Stomach smooth muscle (tissue), 2 donors: ENCODE measurements around the gene PRKAR1A.
"Not testable (repeated sequence)": the region's sequence is repeated elsewhere in the genome, so short reads cannot be mapped to it uniquely, and the experiment has no call there.

Source experiments
- H3K27ac ChIP-seq: one replicate; pipeline ENCODE4 v1.7.0; 2013; ENCODE audit warnings: mild to moderate bottlenecking, low read length, inconsistent platforms
- H3K27me3 ChIP-seq, 2 donors: one replicate each; pipeline ENCODE4 v1.7.0; 2013; ENCODE audit warnings: low read length in 2 of 2; ENCODE audit not compliant: insufficient read depth in 2 of 2, control insufficient read depth in 1 of 2
- H3K36me3 ChIP-seq, 2 donors: one replicate each; pipeline ENCODE4 v1.7.0; 2013; ENCODE audit warnings: low read length in 2 of 2; ENCODE audit not compliant: control insufficient read depth in 2 of 2, insufficient read depth in 2 of 2
- H3K4me1 ChIP-seq: one replicate; pipeline ENCODE4 v1.7.0; 2013; ENCODE audit warnings: low read length; ENCODE audit not compliant: control insufficient read depth, insufficient read depth
- H3K4me3 ChIP-seq, 2 donors: one replicate each; pipeline ENCODE4 v1.7.0; 2013; ENCODE audit warnings: low read length in 2 of 2
- H3K9ac ChIP-seq, 2 donors: one replicate each; pipeline ENCODE4 v1.7.0; 2013; ENCODE audit warnings: low read length in 2 of 2, mild to moderate bottlenecking in 1 of 2
- H3K9me3 ChIP-seq, 2 donors: one replicate each; pipeline ENCODE4 v1.7.0; 2013; ENCODE audit warnings: low read length in 2 of 2; ENCODE audit not compliant: control insufficient read depth in 2 of 2
- donor health status: healthy.
- donor health status: Pancreatic carcinoma.

The PRKAR1A gene

DNA sequence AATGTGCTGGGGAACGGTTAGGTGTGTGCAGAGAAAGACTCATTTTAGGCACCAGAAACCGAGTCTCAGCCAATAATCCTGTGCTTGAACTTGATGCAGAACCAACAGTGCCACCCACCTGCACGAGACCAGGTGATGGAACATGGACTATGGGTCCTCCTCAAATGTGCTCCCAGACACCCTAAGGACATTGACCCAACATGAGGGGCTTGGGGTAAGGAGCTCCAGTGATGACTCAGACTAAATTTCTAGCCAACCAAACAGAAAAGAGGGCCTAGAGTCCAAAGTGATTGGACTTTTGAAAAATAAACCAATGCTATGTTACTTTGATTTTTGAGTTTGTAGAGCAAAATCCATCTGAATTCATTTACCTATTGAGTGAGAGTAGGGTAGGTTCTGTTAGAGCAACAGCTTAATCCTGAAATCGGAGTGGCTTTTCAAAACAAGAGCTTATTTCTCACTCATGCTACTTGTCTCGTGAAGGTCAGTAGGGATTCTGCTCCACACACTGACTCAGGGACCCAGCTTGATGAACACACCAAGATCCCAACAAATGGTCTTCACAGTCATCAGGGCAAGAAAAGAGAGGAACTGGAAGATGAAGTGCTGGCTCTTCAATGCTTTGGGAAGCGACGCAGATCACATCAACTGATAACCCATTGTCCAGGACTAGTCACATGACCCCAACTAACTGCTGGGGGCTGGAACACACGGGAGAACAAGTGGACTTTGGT lies 67.1 kb downstream of the PRKAR1A start:
- H3K4me3 ChIP-seq = no peak overlapping the region
- H3K27me3 ChIP-seq = no peaks in the 10 kb centered on the region
- no peak overlapping the region for H3K9ac ChIP-seq
- H3K4me1 ChIP-seq = no peaks in the 10 kb centered on the region
- H3K36me3 ChIP-seq = no peaks in the 10 kb centered on the region
- no peak overlapping the region for H3K27ac ChIP-seq
- peaks cover 0 to 9% of the 10 kb centered on the region in 2 donors for H3K9me3 ChIP-seq

DNA sequence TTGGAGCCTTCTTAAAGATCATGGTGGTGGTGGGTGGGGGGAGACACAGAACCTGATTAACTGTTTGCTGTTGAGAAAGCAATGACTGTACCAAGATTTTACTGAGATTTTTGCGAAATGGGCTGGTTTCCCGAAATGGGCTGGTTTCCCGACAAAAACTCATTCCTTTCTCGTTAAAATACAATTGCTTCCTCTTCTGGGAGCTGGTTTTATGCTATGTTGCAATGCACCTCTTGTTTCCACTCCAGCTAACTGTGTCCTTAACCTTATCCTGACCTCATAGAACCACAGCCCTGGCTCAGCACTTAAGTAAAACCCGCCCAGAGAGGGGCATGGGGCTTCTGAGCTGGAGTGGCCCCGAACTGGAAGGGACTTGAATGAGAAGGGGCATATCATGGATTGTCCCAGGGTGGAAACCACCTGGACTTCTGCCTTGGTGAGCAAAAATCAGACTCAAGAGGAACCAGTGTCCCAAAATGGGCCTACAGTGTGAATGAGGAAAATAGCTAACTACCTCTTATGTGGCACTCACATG lies 68.1 kb downstream of the PRKAR1A start:
- no peak overlapping the region for H3K27ac ChIP-seq
- no peaks in the 10 kb centered on the region for H3K4me1 ChIP-seq
- H3K9me3 ChIP-seq = peaks cover 0 to 9% of the 10 kb centered on the region in 2 donors
- H3K9ac ChIP-seq = no peak overlapping the region
- H3K36me3 ChIP-seq = no peaks in the 10 kb centered on the region
- no peak overlapping the region for H3K4me3 ChIP-seq
- H3K27me3 ChIP-seq = no peaks in the 10 kb centered on the region

- Histone ChIP-seq H3K9ac (no peak overlapping the region), H3K27ac (no peak overlapping the region), H3K4me3 (no peak overlapping the region), H3K4me1 (no peaks in the 10 kb centered on the region), H3K36me3 (no peaks in the 10 kb centered on the region), H3K9me3 (peaks cover 0 to 6% of the 10 kb centered on the region in 2 donors), H3K27me3 (no peaks in the 10 kb centered on the region)
Measured at GRCh38 chr17:68581863-68582645, 69.8 kb downstream of the PRKAR1A start.

GRCh38 chr17:68582867-68583266 lies 70.6 kb downstream of the PRKAR1A start:
- not testable (repeated sequence) for H3K4me1 ChIP-seq

DNA sequence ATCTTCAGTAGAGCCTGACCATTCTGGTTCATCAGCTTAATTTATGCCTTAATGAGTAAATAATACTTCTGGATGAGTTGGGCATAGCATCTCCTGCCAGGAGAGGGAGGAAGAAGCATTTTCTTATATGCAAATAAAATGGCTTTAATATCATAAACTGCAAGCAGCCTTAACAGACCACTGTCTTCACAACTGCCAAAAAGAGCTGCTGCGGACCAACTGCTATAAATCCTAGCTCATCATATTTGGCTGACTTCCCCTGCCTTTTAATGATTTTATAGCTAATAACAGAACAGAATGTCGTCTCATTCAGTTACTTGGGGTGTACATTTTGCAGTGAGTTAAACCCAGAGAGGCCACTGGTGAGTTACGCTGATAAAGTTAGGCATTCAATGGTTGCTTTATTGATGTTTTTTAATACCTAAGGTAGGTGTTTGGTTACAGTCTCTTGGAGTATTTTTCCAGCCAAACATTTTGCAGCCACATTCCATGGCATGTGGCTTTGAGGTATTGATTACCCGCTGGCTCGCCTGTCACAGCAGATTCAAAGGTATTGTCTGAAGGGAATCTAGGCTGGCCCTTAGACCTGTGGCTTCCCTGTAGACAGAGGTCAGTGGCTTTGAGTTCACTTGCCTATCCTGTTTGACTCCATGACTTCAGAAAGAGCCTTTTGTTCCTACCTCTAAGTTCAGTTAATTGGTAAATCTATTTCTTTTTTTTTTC lies 72.5 kb downstream of the PRKAR1A start:
- H3K4me3 ChIP-seq = no peak overlapping the region
- no peaks in the 10 kb centered on the region for H3K36me3 ChIP-seq
- no peaks in the 10 kb centered on the region for H3K4me1 ChIP-seq
- no peaks in the 10 kb centered on the region for H3K27me3 ChIP-seq
- no peak overlapping the region for H3K9ac ChIP-seq
- H3K27ac ChIP-seq = no peak overlapping the region
- H3K9me3 ChIP-seq = peaks cover 3 to 9% of the 10 kb centered on the region in 2 donors

More at GRCh38 chr17:68582867-68583266, 70.6 kb downstream of the PRKAR1A start:
- H3K27me3 ChIP-seq, H3K27ac ChIP-seq, H3K4me3 ChIP-seq, H3K9me3 ChIP-seq, H3K9ac ChIP-seq, H3K36me3 ChIP-seq: not testable (repeated sequence)

GRCh38 chr17:68585643-68586042 lies 73.4 kb downstream of the PRKAR1A start:
- Histone ChIP-seq H3K27me3 (no peaks in the 10 kb centered on the region), H3K36me3 (no peaks in the 10 kb centered on the region), H3K4me1 (no peaks in the 10 kb centered on the region), H3K9ac (no peak overlapping the region), H3K27ac (no peak overlapping the region), H3K9me3 (peaks cover 0 to 9% of the 10 kb centered on the region in 2 donors), H3K4me3 (no peak overlapping the region)

- Histone ChIP-seq H3K27me3 (no peaks in the 10 kb centered on the region), H3K4me3 (no peak overlapping the region), H3K36me3 (no peaks in the 10 kb centered on the region), H3K27ac (no peak overlapping the region), H3K4me1 (no peaks in the 10 kb centered on the region), H3K9ac (no peak overlapping the region), H3K9me3 (peaks cover 0 to 9% of the 10 kb centered on the region in 2 donors)
Measured at GRCh38 chr17:68587026-68587425, 74.8 kb downstream of the PRKAR1A start.

GRCh38 chr17:68587847-68588246 lies 75.6 kb downstream of the PRKAR1A start:
- H3K9ac ChIP-seq = no peak overlapping the region
- no peaks in the 10 kb centered on the region for H3K4me1 ChIP-seq
- no peak overlapping the region for H3K27ac ChIP-seq
- H3K27me3 ChIP-seq = no peaks in the 10 kb centered on the region
- H3K9me3 ChIP-seq = peaks cover 0 to 9% of the 10 kb centered on the region in 2 donors
- no peaks in the 10 kb centered on the region for H3K36me3 ChIP-seq
- H3K4me3 ChIP-seq = no peak overlapping the region

DNA sequence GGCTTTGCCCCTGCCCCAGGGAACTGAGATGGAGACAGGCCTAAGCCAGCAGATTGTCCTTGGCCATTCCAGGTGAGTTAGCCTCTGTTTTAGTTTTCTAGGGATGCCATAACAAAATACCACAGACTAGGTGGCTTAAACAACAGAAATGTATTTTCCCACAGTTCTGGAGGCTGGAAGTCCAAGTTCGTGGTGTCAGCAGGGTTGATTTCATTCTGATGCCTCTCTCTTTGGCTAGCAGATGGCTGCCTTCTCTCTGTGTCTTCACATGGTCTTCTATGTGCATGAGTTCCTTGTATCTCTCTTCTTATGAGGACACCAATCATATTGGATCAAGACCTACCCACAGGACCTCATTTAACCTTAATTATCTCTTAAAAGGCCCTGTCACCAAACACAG lies 76.1 kb downstream of the PRKAR1A start:
- no peak overlapping the region for H3K4me3 ChIP-seq
- no peaks in the 10 kb centered on the region for H3K36me3 ChIP-seq
- H3K4me1 ChIP-seq = no peaks in the 10 kb centered on the region
- no peak overlapping the region for H3K27ac ChIP-seq
- peaks cover 0 to 9% of the 10 kb centered on the region in 2 donors for H3K9me3 ChIP-seq
- H3K27me3 ChIP-seq = no peaks in the 10 kb centered on the region
- H3K9ac ChIP-seq = no peak overlapping the region

DNA sequence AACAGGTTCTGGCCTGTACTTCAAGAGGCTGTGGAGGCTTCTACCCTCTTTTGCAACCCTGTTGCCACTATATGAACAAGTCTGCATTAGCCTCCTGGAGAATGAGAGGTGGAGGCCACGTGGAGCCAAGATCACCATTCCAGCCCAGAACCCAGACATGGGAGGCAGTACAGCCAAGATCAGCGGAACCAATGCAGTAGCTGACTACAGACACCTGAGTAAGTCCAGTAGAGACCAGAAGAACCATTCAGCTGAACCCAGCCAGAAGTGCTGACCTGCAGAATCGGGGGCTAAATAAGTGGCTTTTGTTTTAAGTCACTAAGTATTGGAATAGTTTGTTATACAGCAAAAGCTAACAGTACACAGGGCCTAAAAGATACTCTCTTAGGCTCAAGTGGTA lies 76.9 kb downstream of the PRKAR1A start:
- Histone ChIP-seq H3K4me1 (no peaks in the 10 kb centered on the region), H3K36me3 (no peaks in the 10 kb centered on the region), H3K4me3 (no peak overlapping the region), H3K9me3 (peaks cover 0 to 9% of the 10 kb centered on the region in 2 donors), H3K27ac (no peak overlapping the region), H3K9ac (no peak overlapping the region), H3K27me3 (no peaks in the 10 kb centered on the region)
